SW480 (cell line): ENCODE results near the gene SEMA3F.
A peak's percentile ranks its signal among the peaks of the same experiment; 100 is the strongest.
"Not testable (repeated sequence)": the region's sequence is repeated elsewhere in the genome, so short reads cannot be mapped to it uniquely, and the experiment has no call there.

Source experiments
- DNase-seq: peaks from one replicate; pipeline ENCODE4 v3.0.0-alpha.2; 2016; ENCODE audit warnings: low spot score

The SEMA3F gene

GRCh38 chr3:50194128-50194902 is 39.2 kb downstream of the SEMA3F start:
- no peak for DNase-seq

- DNase-seq: no peak
These were observed 39.9 kb downstream of the SEMA3F start for GRCh38 chr3:50194903-50195500.

- DNase-seq: peak; percentile 55
These were observed 40.6 kb downstream of the SEMA3F start for GRCh38 chr3:50195501-50196252.

GRCh38 chr3:50196253-50196801 is 41.2 kb downstream of the SEMA3F start:
- no peak for DNase-seq

GRCh38 chr3:50201573-50202315 is 46.6 kb downstream of the SEMA3F start:
- peak; percentile 32 for DNase-seq

- DNase-seq: no peak
These were observed 47.4 kb downstream of the SEMA3F start for GRCh38 chr3:50202353-50203112.

- DNase-seq: no peak
These were observed 48.1 kb downstream of the SEMA3F start for GRCh38 chr3:50203113-50203808.

GRCh38 chr3:50203809-50204803 is 49.0 kb downstream of the SEMA3F start:
- no peak for DNase-seq

- DNase-seq: no peak
These were observed 49.8 kb downstream of the SEMA3F start, which contains the start of gene SLC38A3 for GRCh38 chr3:50204804-50205412. SLC38A3 (plus strand) TSS chr3:50205271; CDS start chr3:50214200, 8,929 bp downstream.

GRCh38 chr3:50205413-50206276 is 50.5 kb downstream of the SEMA3F start:
- DNase-seq: no peak

GRCh38 chr3:50207359-50208042 is 52.4 kb downstream of the SEMA3F start:
- DNase-seq: no peak

- DNase-seq: no peak
These were observed 53.7 kb downstream of the SEMA3F start for GRCh38 chr3:50208677-50209344.

GRCh38 chr3:50210176-50210509 is 55.0 kb downstream of the SEMA3F start:
- DNase-seq: no peak

- peak; percentile 43 for DNase-seq
These were observed 55.6 kb downstream of the SEMA3F start for GRCh38 chr3:50210510-50211367.

- not testable (repeated sequence) for DNase-seq
These were observed 56.2 kb downstream of the SEMA3F start for GRCh38 chr3:50211368-50211717.

- no peak for DNase-seq
These were observed 56.8 kb downstream of the SEMA3F start for GRCh38 chr3:50211930-50212329.
